HepG2 (cell line): ENCODE results near the gene CLP1. TPM values are rescaled to one million over a fixed set of nuclear protein-coding genes. Genes with fewer than 3 reads are reported as not detected.

Source experiments
- ATAC-seq: fragments of 200-7000 bp; cut with Tn5 transposase; 3 replicates; pipeline ENCODE4 v1.9.1; 2020; ENCODE audit warnings: mild to moderate bottlenecking, moderate library complexity
- BruUV-seq: library from RNA; stranded (reverse); fragments of 400-500 nt; replicated peaks from 2 replicates; lab custom pipeline; 2021; lab: Mats Ljungman, UMichigan
- CTCF ChIA-PET: fragments of 300-600 bp; formaldehyde crosslinking; extraction: SDS; loops from one replicate; lab custom pipeline; 2021; ENCODE audit warnings: low total read pairs, inconsistent platforms, low intra/inter-chr PET ratio; lab: Yijun Ruan, JAX
- POLR2A ChIA-PET: fragments of 350-600 bp; sonication (Branson Sonifier 250); formaldehyde crosslinking; loops from one replicate; lab custom pipeline; 2020; ENCODE audit warnings: antibody characterized with exemption, inconsistent platforms; lab: Yijun Ruan, JAX
- DNase-seq: peaks from one replicate; pipeline ENCODE4 v3.0.0-alpha.2; 2015; ENCODE audit warnings: low spot score
- FAIRE-seq: peaks from 3 replicates; lab custom pipeline; 2011; peaks lifted over from hg19 to GRCh38; lab: Jason Lieb, UNC
- H2AFZ ChIP-seq: one replicate; pipeline ENCODE4 v1.6.1; 2011; ENCODE audit warnings: low read length, inconsistent platforms
- H3K27ac ChIP-seq: fragments of 300-600 bp; 3 replicates; pipeline ENCODE4 v1.8.0; 2011; ENCODE audit warnings: mixed run types, mild to moderate bottlenecking, mixed read lengths, low read length, inconsistent platforms; ENCODE audit not compliant: insufficient read depth; ENCODE audit errors: extremely low read length
- H3K27me3 ChIP-seq, 2 experiments: fragments of 200-600 bp in 1 of 2; 2 replicates in 1 of 2; 3 replicates in 1 of 2; pipeline versions ENCODE4 v1.6.0 to v1.8.0; 2011; ENCODE audit warnings: low read length in 2 of 2, mild to moderate bottlenecking in 2 of 2, moderate library complexity in 2 of 2, inconsistent platforms in 1 of 2; ENCODE audit not compliant: insufficient read depth in 2 of 2, control insufficient read depth in 1 of 2
- H3K36me3 ChIP-seq, 2 experiments: fragments of 200-600 bp in 1 of 2; replicated peaks in 1 of 2; 2 replicates in 1 of 2; 3 replicates in 1 of 2; pipeline versions ENCODE4 v1.5.1 to v1.8.0; 2011; ENCODE audit warnings: low read length in 2 of 2, inconsistent platforms in 1 of 2; ENCODE audit not compliant: insufficient read depth in 2 of 2, control insufficient read depth in 1 of 2
- H3K4me1 ChIP-seq: 2 replicates; pipeline ENCODE4 v1.5.1; 2012; ENCODE audit warnings: low read length, inconsistent platforms; ENCODE audit not compliant: insufficient read depth
- H3K4me2 ChIP-seq: 2 replicates; pipeline ENCODE4 v1.6.0; 2011; ENCODE audit warnings: low read depth, low read length, inconsistent platforms
- H3K4me3 ChIP-seq, 3 experiments: fragments of 200-600 bp in 1 of 3; sonication (generic), shearing (Covaris generic) in 1 of 3; replicated peaks in 1 of 3; 2 replicates each; pipeline ENCODE4 v1.5.1; 2011 to 2016; ENCODE audit warnings: low read length in 3 of 3, inconsistent platforms in 2 of 3, low read depth in 2 of 3, mild to moderate bottlenecking in 2 of 3, control low read depth in 1 of 3, mixed read lengths in 1 of 3; ENCODE audit not compliant: insufficient read depth in 1 of 3
- H3K79me2 ChIP-seq: one replicate; pipeline ENCODE4 v1.6.1; 2011; ENCODE audit warnings: low read length, inconsistent platforms; ENCODE audit not compliant: insufficient read depth
- H3K9ac ChIP-seq: 2 replicates; pipeline ENCODE4 v1.6.0; 2011; ENCODE audit warnings: mild to moderate bottlenecking, low read depth, low read length, inconsistent platforms; ENCODE audit not compliant: insufficient read depth
- H3K9me3 ChIP-seq: 2 replicates; pipeline ENCODE4 v1.5.1; 2012; ENCODE audit warnings: mild to moderate bottlenecking, low read length
- H4K20me1 ChIP-seq: 2 replicates; pipeline ENCODE4 v1.6.0; 2011; ENCODE audit warnings: inconsistent platforms, mild to moderate bottlenecking, low read length, moderate library complexity; ENCODE audit not compliant: insufficient read depth
- ARID5B ChIP-seq: IDR thresholded peaks from 2 replicates; pipeline ENCODE4 v1.4.0; 2020; ENCODE audit warnings: mild to moderate bottlenecking, missing genetic modification reagents
- ATF4 ChIP-seq, 2 experiments: fragments of 450-650 bp in 1 of 2; sonication (generic) in 1 of 2; formaldehyde crosslinking; IDR thresholded peaks; 2 replicates each; pipeline versions ENCODE4 v1.5.0 to v1.8.0; 2020 to 2022; ENCODE audit warnings: mild to moderate bottlenecking in 1 of 2, missing genetic modification reagents in 1 of 2
- CENPBD1 ChIP-seq: sonication (generic); formaldehyde crosslinking; IDR thresholded peaks from 2 replicates; pipeline ENCODE4 v1.8.0; 2022; ENCODE audit warnings: missing genetic modification reagents, low read depth, mild to moderate bottlenecking, borderline replicate concordance
- ETV6 ChIP-seq: sonication (generic); formaldehyde crosslinking; conservative IDR thresholded peaks from 2 replicates; pipeline ENCODE4 v1.4.0; 2020; ENCODE audit warnings: missing genetic modification reagents
- KDM1A ChIP-seq: IDR thresholded peaks from 2 replicates; pipeline ENCODE4 v1.6.1; 2016; ENCODE audit warnings: missing compliant biosample characterization
- MIER3 ChIP-seq: IDR thresholded peaks from 2 replicates; pipeline ENCODE4 v1.6.1; 2016; ENCODE audit warnings: missing compliant biosample characterization, borderline replicate concordance
- NFE2 ChIP-seq: sonication (generic); formaldehyde crosslinking; IDR thresholded peaks from 2 replicates; pipeline ENCODE4 v1.4.0; 2020; ENCODE audit warnings: missing genetic modification reagents
- NFIC ChIP-seq: IDR thresholded peaks from 2 replicates; pipeline ENCODE4 v1.6.1; 2012; ENCODE audit warnings: mild to moderate bottlenecking, low read length, inconsistent platforms
- PHF5A ChIP-seq: IDR thresholded peaks from one replicate; pipeline ENCODE4 v1.6.1; 2018; ENCODE audit warnings: low read depth, missing genetic modification reagents; ENCODE audit not compliant: unreplicated experiment
- POLR2A ChIP-seq, 2 experiments: IDR thresholded peaks; 2 replicates each; pipeline ENCODE4 v1.6.1; 2011; ENCODE audit warnings: low read depth in 2 of 2, low read length in 2 of 2, mild to moderate bottlenecking in 1 of 2, moderate library complexity in 1 of 2; ENCODE audit not compliant: insufficient read depth in 1 of 2
- RXRA ChIP-seq: sonication (generic); formaldehyde crosslinking; IDR thresholded peaks from 2 replicates; pipeline ENCODE4 v1.5.1; 2020; ENCODE audit warnings: missing genetic modification reagents
- SNAPC5 ChIP-seq: sonication (generic); formaldehyde crosslinking; IDR thresholded peaks from 2 replicates; pipeline ENCODE4 v1.8.1; 2023; ENCODE audit warnings: mild to moderate bottlenecking, missing genetic modification reagents, borderline replicate concordance
- TBL1XR1 ChIP-seq: fragments of 150-350 bp; IDR thresholded peaks from 2 replicates; pipeline ENCODE4 v1.6.1; 2014; ENCODE audit warnings: borderline replicate concordance, low read length; ENCODE audit not compliant: partially characterized antibody
- U2AF2 ChIP-seq: fragments of 200-400 bp; formaldehyde crosslinking; IDR thresholded peaks from 2 replicates; pipeline ENCODE4 v1.6.1; 2017; ENCODE audit warnings: low read depth, mild to moderate bottlenecking, low read length
- ZNF180 ChIP-seq: sonication (generic); formaldehyde crosslinking; IDR thresholded peaks from 2 replicates; pipeline ENCODE4 v1.4.0; 2020; ENCODE audit warnings: low read depth, missing genetic modification reagents, borderline replicate concordance
- ZNF75D ChIP-seq: sonication (generic); formaldehyde crosslinking; IDR thresholded peaks from 2 replicates; pipeline ENCODE4 v1.8.1; 2023; ENCODE audit warnings: missing genetic modification reagents, mild to moderate bottlenecking, borderline replicate concordance
- ZNF850 ChIP-seq: sonication (generic); formaldehyde crosslinking; conservative IDR thresholded peaks from 2 replicates; pipeline ENCODE4 v1.9.0; 2021; ENCODE audit warnings: mild to moderate bottlenecking, missing genetic modification reagents
- WGBS: methylation state at CpG from one replicate; pipeline ENCODE4 v1.1.6; 2017; ENCODE audit warnings: low lambda C conversion rate; 5-methylcytosine and 5-hydroxymethylcytosine counted together
- in situ Hi-C: cut with HindIII; loops from 2 replicates; pipeline ENCODE4 v1.10.0; 2017; ENCODE audit warnings: low pct_unique_long_range_greater_than_20kb; ENCODE audit not compliant: extremely low pct_ligation_motif_present
- intact Hi-C: fragments of 100-400 bp; cut with micrococcal nuclease; formaldehyde crosslinking; loops from one replicate; pipeline ENCODE4 v1.10.0; 2022; ENCODE audit not compliant: unreplicated experiment
- polyA plus RNA-seq, 8 experiments: library from polyadenylated mRNA; depleted of rRNA in 3 of 8; stranded (reverse) in 7 of 8; unstranded in 1 of 8; fragments of >200 nt; fragmentation: Illumina TruSeq in 4 of 8; extraction: Trizol in 4 of 8; gene quantifications; 2 replicates each; pipeline versions ENCODE4 v1.2.1 to v1.2.3, GENCODE V29; 2011 to 2016; ENCODE audit warnings: low read depth in 4 of 8, missing spikeins in 1 of 8, mixed read lengths in 1 of 8; ENCODE audit not compliant: insufficient read depth in 1 of 8
- total RNA-seq, 5 experiments: library from RNA; depleted of rRNA; stranded (reverse); fragments of >200 nt; fragmentation: Illumina TruSeq; extraction: Trizol; gene quantifications; 2 replicates each; pipeline ENCODE4 v1.2.3, GENCODE V29; 2016; ENCODE audit warnings: low read depth in 1 of 5

Gene CLP1
- total and polyA plus RNA-seq, 2 of the 13 experiments (the other 11 are each of a cell fraction or from before 2014, with no cell fraction given) = 14.6 to 24.8 TPM

GRCh38 chr11:57645689-57646085 lies 11.9 kb upstream of the CLP1 start (continued):
- TF ChIP-seq CENPBD1 (no peak), ETV6 (CRISPR knock-in tag) (no peak), ZNF75D (CRISPR knock-in tag) (no peak), NFIC (no peak), PHF5A (CRISPR knock-in tag) (no peak), POLR2A (IDR thresholded peaks at IDR 0.05; ENCODE audit: insufficient read depth in 1 of 2, low read depth in 2 of 2, low read length in 2 of 2) (0 out of 4 replicates have a peak, but pooled peaks of 1 of the 2 experiments have one; percentile 12)

- ATAC-seq = no peak
- H3K36me3 ChIP-seq = no peaks in the 10 kb centered on the region
- no peak overlapping the region for H2AFZ ChIP-seq
- no peak for FAIRE-seq
- in situ Hi-C loops (loop anchor here (10.0 kb wide), 1 partner anchor 191 kb away; no protein-coding TSS in a partner anchor), intact Hi-C loops (no loop called here)
- no TSS peak for BruUV-seq
- WGBS = 58% methylated on average over 5 of the region's 10 CpGs
- POLR2A ChIA-PET = no interaction called here
- H4K20me1 ChIP-seq = no peaks in the 10 kb centered on the region
- H3K27me3 ChIP-seq = peaks cover 7 to 46% of the 10 kb centered on the region in 2 experiments
- CTCF ChIA-PET = interaction anchor here (1.2 kb wide), 1 partner anchor 99 kb away, joined by 3 read pairs; no protein-coding TSS in a partner anchor
- peak overlapping the region; percentile 46 for H3K4me2 ChIP-seq
- no peak overlapping the region for H3K27ac ChIP-seq
- no peak overlapping the region for H3K4me3 ChIP-seq
- peaks cover 24% of the 10 kb centered on the region for H3K4me1 ChIP-seq
- no peaks in the 10 kb centered on the region for H3K79me2 ChIP-seq
- DNase-seq = no peak
- TF ChIP-seq RXRA (CRISPR knock-in tag) (no peak), U2AF2 (no peak), ARID5B (CRISPR knock-in tag) (no peak), MIER3 (CRISPR knock-in tag) (no peak), SNAPC5 (CRISPR knock-in tag) (no peak), NFE2 (CRISPR knock-in tag) (no peak), KDM1A (CRISPR knock-in tag) (no peak), ZNF850 (CRISPR knock-in tag) (no peak), TBL1XR1 (no peak), ATF4 (CRISPR knock-in tag; IDR thresholded peaks at IDR 0.05) (no peak), ZNF180 (CRISPR knock-in tag) (no peak)
- no peak overlapping the region for H3K9ac ChIP-seq
- no peaks in the 10 kb centered on the region for H3K9me3 ChIP-seq
Observed at GRCh38 chr11:57646194-57646798, 11.3 kb upstream of the CLP1 start.
